Thoracic aorta endothelial cell (primary cell): ENCODE results near the gene GOLGA7B. TPM values are rescaled to one million over a fixed set of nuclear protein-coding genes. Genes with fewer than 3 reads are reported as not detected.

Experiments
- total RNA-seq: library from RNA; depleted of rRNA; stranded (reverse); fragments of >200 nt; gene quantifications from 2 replicates; pipeline ENCODE4 v1.2.3, GENCODE V29; 2012

Gene GOLGA7B
- not detected in 2 replicates for total RNA-seq

GRCh38 chr10:97849687-97850402 lies at the start of gene GOLGA7B:
GOLGA7B (plus strand) TSS chr10:97849843; CDS start chr10:97850304, 461 bp downstream.

Other genes with a start within 250 kb of the GOLGA7B start
- 3.9 and 4.3 TPM in 2 replicates for gene MORN4, start 216.3 kb upstream of the GOLGA7B start, total RNA-seq
- gene PI4K2A, start 209.2 kb upstream of the GOLGA7B start, total RNA-seq: 16.2 and 22.6 TPM in 2 replicates
- gene AVPI1, start 162.6 kb upstream of the GOLGA7B start, total RNA-seq: 1.9 and 2.9 TPM in 2 replicates
- 40.8 and 47.6 TPM in 2 replicates for gene MARVELD1, start 136.1 kb upstream of the GOLGA7B start, total RNA-seq
- gene ZFYVE27, start 112.7 kb upstream of the GOLGA7B start, total RNA-seq: 17.2 and 17.8 TPM in 2 replicates
- not detected in 2 replicates for gene SFRP5, start 77.8 kb upstream of the GOLGA7B start, total RNA-seq
- 0.80 and 5.4 TPM in 2 replicates for gene CRTAC1, start 180.8 kb downstream of the GOLGA7B start, total RNA-seq